GM12872 (cell line): ENCODE results near the gene PRKAG3.
A peak's percentile ranks its signal among the peaks of the same experiment; 100 is the strongest.

ENCODE experiments used
- TF ChIP-seq, protein P1 (sequence below): IDR thresholded peaks from 3 replicates; pipeline ENCODE4 v1.5.1; 2011; ENCODE audit warnings: low read depth, mild to moderate bottlenecking, low read length, moderate library complexity; ENCODE audit not compliant: insufficient read depth

The PRKAG3 gene

DNA sequence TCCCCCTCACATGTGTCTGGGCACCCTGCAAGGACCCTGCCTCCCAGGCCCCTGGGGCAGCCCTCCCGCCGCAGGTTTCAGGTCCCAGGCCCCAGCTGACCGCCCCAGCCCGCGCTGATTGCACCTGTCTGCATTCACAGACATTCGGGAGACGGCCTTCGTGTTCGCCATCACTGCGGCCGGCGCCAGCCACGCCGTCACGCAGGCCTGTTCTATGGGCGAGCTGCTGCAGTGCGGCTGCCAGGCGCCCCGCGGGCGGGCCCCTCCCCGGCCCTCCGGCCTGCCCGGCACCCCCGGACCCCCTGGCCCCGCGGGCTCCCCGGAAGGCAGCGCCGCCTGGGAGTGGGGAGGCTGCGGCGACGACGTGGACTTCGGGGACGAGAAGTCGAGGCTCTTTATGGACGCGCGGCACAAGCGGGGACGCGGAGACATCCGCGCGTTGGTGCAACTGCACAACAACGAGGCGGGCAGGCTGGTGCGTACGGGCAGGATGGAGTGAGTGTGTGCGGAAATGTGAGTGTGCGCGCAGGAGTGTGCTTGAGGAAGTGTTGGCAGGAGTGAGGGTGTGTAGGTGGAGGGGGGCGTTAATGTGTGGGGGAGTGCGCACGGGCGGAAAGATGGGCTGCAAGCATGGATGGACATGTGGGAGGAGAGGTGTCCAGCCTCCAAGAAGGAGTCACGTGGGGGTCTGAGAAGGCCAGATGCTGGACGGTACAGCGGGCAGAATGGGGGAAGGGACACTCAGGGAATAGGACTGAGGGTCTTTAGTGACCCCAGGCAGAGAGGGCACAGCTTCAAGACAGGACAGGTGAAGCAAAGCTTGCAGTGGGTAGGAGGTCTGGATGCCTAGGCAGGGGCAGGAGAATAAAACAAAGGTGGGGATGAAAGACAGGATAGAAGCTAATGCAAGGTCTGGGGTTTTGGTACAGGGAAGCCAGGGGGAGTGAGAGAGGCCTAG lies 40.0 kb upstream of the PRKAG3 start:
- TF ChIP-seq, protein P1, sequence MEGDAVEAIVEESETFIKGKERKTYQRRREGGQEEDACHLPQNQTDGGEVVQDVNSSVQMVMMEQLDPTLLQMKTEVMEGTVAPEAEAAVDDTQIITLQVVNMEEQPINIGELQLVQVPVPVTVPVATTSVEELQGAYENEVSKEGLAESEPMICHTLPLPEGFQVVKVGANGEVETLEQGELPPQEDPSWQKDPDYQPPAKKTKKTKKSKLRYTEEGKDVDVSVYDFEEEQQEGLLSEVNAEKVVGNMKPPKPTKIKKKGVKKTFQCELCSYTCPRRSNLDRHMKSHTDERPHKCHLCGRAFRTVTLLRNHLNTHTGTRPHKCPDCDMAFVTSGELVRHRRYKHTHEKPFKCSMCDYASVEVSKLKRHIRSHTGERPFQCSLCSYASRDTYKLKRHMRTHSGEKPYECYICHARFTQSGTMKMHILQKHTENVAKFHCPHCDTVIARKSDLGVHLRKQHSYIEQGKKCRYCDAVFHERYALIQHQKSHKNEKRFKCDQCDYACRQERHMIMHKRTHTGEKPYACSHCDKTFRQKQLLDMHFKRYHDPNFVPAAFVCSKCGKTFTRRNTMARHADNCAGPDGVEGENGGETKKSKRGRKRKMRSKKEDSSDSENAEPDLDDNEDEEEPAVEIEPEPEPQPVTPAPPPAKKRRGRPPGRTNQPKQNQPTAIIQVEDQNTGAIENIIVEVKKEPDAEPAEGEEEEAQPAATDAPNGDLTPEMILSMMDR, result no peak

DNA sequence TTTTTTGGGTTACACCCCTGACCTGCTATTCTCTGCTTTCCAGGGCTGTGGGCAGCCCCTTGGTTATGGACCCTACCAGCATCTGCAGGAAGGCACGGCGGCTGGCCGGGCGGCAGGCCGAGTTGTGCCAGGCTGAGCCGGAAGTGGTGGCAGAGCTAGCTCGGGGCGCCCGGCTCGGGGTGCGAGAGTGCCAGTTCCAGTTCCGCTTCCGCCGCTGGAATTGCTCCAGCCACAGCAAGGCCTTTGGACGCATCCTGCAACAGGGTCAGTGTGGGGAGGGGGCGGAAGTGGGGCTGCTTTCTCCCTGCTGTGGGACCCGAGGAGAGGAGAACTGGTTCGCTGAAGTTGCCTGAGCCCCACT lies 39.4 kb upstream of the PRKAG3 start:
- TF ChIP-seq, protein P1, result no peak

DNA sequence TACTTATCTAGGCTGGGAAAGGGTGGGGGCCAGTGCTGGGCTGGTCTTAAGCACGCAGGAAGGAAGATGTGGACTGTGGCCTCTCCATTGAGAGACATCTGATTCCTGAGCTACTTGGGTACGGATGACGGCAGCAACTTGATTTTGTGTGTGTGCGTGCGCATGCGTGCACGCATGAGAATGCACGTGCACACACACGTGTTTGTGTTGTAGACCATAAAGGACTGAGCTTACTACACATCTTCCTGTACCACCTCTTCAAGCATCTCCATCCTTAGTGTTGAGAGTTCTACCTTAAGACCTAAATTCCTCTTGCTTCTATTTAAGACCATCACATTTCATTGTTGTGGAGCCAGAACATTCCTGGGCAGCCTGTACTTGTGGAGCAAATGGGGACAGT lies 37.5 kb upstream of the PRKAG3 start:
- TF ChIP-seq, protein P1, result no peak

DNA sequence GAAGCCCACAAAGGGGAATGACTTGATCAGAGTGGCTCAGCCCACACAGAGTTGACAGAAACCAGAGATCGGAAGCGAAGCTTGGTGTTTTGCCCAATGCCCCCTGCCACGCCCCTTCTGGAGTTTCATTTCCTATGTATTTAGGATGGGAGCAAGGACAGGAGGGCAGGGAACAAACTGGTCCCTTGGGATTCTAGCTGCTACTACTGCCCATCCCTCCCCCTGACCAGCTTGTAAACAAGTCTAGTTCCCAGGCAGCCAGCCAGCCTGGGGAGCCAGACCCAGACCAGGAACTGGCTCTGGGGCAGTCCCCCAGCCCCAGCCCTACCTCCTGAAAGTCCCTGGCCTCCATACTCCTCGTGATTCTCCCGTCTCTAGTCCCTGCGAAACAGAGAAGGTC lies 36.3 kb upstream of the PRKAG3 start:
- TF ChIP-seq, protein P1, result no peak

DNA sequence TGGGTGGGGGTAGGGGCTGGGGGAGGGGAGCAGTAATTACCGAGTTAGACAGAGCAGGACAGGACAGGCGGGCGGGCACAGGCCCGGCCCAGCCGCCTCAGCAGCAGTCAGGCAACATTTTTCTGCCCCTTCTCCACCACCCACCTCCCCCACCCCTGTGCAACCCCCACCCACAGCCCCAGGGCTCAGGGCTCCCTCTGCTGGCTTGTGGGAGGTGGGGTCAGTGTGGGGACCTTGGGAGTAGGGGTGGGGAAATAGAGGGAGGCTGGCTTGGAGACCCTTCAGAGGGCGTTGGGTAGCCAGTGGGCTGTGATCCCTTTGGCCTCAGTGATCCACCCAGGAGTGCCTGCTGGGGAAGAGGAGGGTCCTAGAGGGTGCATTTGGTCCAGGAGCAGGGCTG lies 34.4 kb upstream of the PRKAG3 start:
- TF ChIP-seq, protein P1, result peak; percentile 14; the same call in 1 of the 3 replicates

DNA sequence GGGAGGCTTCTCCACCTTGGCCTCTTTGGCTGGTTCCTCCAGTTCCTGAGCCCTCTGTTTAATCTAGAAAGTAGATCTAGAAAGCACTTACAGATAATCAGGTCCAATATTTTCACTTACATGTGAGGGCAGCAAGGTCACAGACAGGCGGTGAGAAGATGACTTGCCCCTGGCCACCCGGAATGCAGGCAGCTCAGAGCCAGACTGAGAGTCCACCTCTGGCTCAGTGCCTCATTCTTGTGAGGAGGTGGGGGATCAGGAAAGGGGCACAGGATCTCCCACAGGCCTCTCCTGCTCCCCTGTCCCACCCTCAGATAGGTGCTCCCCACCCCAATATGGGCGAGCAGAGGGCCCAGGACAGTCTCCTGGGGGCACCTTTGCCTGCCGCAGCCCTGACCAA lies 33.8 kb upstream of the PRKAG3 start:
- TF ChIP-seq, protein P1, result no peak

DNA sequence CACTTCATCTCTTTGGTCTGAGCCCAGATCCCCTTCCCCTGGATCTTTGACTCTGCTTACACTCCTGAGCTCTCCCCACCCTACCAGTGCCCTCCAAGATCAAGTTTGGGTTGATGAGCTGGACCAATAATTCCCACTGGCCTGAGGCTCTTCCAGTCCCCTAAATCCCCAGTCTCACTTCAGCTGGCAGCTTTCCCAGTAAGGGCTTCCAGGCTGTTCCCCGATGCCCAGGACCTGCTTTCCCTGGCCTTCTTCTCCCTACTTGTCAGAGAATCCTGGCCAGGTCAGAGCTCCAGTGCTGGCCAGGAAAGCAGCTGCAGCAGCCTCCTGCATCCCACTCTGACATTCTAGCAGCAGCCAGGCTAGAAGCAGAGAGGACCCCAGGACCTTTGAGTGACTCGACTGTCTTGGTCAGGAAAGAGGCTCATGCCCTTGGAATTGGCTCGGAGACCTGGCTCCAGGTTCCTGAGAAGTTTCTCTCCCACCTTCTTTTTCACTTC lies 31.5 kb upstream of the PRKAG3 start:
- TF ChIP-seq, protein P1, result no peak
